Esophagus squamous epithelium (tissue), 4 donors: Measurements from ENCODE around the gene CHD2.

Experiments used
- POLR2A ChIP-seq, 4 donors: fragments of 450-650 bp; IDR thresholded peaks; one replicate each; pipeline ENCODE4 v1.6.1; 2017; ENCODE audit warnings: antibody characterized with exemption in 4 of 4, mild to moderate bottlenecking in 4 of 4, moderate library complexity in 3 of 4
- TF ChIP-seq, protein P1 (sequence below), 6 experiments: fragments of 450-650 bp in 4 of 6; fragments of 200-600 bp in 2 of 6; sonication (generic) in 2 of 6; IDR thresholded peaks; one replicate each; pipeline ENCODE4 v1.5.1; 2016 to 2019; ENCODE audit warnings: antibody characterized with exemption in 6 of 6, mild to moderate bottlenecking in 4 of 6, moderate library complexity in 4 of 6

DNA sequence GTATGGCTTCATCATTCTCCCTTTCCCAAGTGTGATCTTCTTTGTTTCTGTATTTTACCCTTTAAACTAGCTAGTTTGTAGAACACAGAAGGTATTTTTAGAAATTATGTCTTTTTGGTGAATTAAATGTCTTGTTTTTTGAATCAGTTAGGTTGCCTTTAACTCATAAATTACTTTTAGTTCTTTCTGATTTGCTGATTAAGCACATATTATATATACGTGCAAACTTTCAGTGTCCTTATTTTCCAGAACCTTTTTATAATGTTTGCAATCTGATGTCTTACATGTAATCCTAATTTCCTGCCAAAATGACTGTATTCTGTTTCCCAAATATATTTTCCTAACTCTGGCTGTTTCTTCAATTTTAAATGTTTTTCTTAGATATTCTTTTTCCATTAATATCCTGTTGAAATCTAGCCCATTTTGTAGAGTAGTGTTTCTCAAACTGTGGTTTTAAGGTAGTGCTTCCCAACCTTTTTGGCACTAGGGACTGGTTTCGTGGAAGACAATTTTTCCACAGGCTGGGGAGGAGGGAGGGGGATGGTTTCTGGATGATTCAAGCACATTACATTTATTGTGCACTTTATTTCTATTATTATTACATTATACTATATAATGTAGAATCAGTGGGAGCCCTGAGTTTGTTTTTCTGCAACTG lies 51.8 kb downstream of the CHD2 start:
- TF ChIP-seq, protein P1, sequence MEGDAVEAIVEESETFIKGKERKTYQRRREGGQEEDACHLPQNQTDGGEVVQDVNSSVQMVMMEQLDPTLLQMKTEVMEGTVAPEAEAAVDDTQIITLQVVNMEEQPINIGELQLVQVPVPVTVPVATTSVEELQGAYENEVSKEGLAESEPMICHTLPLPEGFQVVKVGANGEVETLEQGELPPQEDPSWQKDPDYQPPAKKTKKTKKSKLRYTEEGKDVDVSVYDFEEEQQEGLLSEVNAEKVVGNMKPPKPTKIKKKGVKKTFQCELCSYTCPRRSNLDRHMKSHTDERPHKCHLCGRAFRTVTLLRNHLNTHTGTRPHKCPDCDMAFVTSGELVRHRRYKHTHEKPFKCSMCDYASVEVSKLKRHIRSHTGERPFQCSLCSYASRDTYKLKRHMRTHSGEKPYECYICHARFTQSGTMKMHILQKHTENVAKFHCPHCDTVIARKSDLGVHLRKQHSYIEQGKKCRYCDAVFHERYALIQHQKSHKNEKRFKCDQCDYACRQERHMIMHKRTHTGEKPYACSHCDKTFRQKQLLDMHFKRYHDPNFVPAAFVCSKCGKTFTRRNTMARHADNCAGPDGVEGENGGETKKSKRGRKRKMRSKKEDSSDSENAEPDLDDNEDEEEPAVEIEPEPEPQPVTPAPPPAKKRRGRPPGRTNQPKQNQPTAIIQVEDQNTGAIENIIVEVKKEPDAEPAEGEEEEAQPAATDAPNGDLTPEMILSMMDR (IDR thresholded peaks at IDR 0.05): no peak
- TF ChIP-seq POLR2A (IDR thresholded peaks at IDR 0.05): no peak
